ENCODE results near the gene SGIP1. TPM values are rescaled to one million over a fixed set of nuclear protein-coding genes. Genes with fewer than 3 reads are reported as not detected.

The SGIP1 gene
- total RNA-seq, 1 experiment from 2014 or later: not detected

DNA sequence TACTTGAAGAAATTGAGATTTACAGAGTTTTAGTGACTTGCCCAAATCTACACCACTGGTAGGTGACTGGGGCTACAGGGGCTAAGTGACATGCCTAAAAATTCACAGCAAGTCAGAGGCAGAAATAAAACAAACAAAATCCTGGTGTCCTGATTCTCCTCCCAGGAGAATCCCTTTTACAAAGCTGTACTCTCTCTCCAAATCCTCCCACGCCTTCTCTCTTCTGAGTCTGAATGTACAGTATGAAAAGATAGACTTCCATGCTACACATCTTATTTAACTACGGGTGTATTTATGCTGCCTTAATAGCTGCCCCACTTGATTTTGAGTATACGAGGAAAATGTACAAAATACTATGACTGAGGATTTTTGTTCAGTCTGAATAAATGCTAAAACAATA is 65.4 kb downstream of the SGIP1 start:
- Mint-ChIP-seq H3K27ac (ENCODE audit: unreplicated experiment) (no peak overlapping the region), H3K4me1 (ENCODE audit: low read depth, unreplicated experiment) (no peaks in the 10 kb centered on the region), H3K36me3 (ENCODE audit: insufficient read depth, unreplicated experiment) (no peaks in the 10 kb centered on the region), H3K27me3 (ENCODE audit: insufficient read depth, unreplicated experiment) (no peaks in the 10 kb centered on the region), H3K9me3 (ENCODE audit: unreplicated experiment) (peaks cover 21% of the 10 kb centered on the region), H3K4me3 (ENCODE audit: unreplicated experiment) (no peak overlapping the region)
- no peaks in the 10 kb centered on the region; the same call in 1 of the 2 replicates for H3K36me3 ChIP-seq (ENCODE audit: control insufficient read depth, insufficient read depth, low read length)
- no peak overlapping the region for H3K4me3 ChIP-seq (ENCODE audit: low read depth, low read length)
- POLR2A ChIA-PET: no interaction called here
- no TSS peak for BruUV-seq (replicated peaks)
- H3K27me3 ChIP-seq (replicated peaks; ENCODE audit: control insufficient read depth, insufficient read depth, low read length): no peaks in the 10 kb centered on the region
- no peaks in the 10 kb centered on the region for H3K9me3 ChIP-seq
- no peaks in the 10 kb centered on the region for H3K4me1 ChIP-seq
- TF ChIP-seq, protein P1, sequence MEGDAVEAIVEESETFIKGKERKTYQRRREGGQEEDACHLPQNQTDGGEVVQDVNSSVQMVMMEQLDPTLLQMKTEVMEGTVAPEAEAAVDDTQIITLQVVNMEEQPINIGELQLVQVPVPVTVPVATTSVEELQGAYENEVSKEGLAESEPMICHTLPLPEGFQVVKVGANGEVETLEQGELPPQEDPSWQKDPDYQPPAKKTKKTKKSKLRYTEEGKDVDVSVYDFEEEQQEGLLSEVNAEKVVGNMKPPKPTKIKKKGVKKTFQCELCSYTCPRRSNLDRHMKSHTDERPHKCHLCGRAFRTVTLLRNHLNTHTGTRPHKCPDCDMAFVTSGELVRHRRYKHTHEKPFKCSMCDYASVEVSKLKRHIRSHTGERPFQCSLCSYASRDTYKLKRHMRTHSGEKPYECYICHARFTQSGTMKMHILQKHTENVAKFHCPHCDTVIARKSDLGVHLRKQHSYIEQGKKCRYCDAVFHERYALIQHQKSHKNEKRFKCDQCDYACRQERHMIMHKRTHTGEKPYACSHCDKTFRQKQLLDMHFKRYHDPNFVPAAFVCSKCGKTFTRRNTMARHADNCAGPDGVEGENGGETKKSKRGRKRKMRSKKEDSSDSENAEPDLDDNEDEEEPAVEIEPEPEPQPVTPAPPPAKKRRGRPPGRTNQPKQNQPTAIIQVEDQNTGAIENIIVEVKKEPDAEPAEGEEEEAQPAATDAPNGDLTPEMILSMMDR (IDR thresholded peaks at IDR 0.05; ENCODE audit: insufficient read depth in 1 of 2, low read depth in 1 of 2, low read length in 1 of 2, severe bottlenecking in 1 of 2, unreplicated experiment in 1 of 2): no peak
- no peak for DNase-seq
- intact Hi-C loops (cut with micrococcal nuclease; ENCODE audit: unreplicated experiment): no loop called here
- CTCF ChIA-PET: no interaction called here

DNA sequence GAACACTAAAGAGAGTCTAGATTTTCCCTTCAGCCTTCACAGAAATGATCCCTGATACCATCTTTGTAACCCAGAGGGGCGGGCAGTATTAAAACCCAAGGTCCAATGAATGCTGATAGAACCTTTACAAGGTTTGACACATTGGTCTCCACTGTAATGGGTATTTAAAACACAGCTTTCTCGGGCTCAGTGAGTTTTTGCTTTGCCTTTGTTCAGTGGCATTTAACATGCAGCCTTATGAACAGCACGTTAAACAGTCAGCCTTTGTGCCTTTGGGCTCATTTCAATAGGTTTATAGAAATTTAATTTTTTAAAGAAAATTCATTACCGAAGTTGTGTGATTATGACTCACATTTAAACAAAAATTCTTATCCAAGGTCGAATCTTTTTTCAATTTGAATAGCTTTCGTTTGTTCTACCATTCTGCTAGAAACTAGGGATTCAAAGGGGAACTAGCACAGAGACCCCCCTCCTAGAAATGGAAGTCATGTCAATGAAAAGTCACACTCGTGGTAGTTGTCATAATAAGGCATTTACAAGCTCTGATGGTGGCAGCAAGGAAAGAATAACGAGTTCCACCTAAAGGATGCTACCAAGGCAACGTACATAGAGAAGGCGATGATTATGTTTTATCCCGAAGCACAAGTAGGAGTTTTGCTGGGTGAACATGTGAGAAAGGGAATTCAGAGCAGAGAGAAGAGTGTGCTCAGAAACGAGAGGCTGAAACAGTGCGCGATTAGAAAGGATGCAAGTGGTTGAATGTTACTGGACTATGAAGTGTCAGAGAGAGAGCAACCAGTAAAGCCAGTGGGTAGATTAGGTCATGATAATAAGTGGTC is 66.2 kb downstream of the SGIP1 start:
- Mint-ChIP-seq H3K4me1 (ENCODE audit: low read depth, unreplicated experiment) (no peaks in the 10 kb centered on the region), H3K27ac (ENCODE audit: unreplicated experiment) (peak overlapping the region; percentile 26), H3K36me3 (ENCODE audit: insufficient read depth, unreplicated experiment) (no peaks in the 10 kb centered on the region), H3K27me3 (ENCODE audit: insufficient read depth, unreplicated experiment) (no peaks in the 10 kb centered on the region), H3K9me3 (ENCODE audit: unreplicated experiment) (peaks cover 21% of the 10 kb centered on the region), H3K4me3 (ENCODE audit: unreplicated experiment) (no peak overlapping the region)
- H3K4me3 ChIP-seq (ENCODE audit: low read depth, low read length): no peak overlapping the region
- no peaks in the 10 kb centered on the region for H3K36me3 ChIP-seq (ENCODE audit: control insufficient read depth, insufficient read depth, low read length)
- POLR2A ChIA-PET: no interaction called here
- DNase-seq: no peak
- TF ChIP-seq, protein P1 (IDR thresholded peaks at IDR 0.05; ENCODE audit: insufficient read depth in 1 of 2, low read depth in 1 of 2, low read length in 1 of 2, severe bottlenecking in 1 of 2, unreplicated experiment in 1 of 2): no peak
- H3K9me3 ChIP-seq: no peaks in the 10 kb centered on the region
- H3K4me1 ChIP-seq: no peaks in the 10 kb centered on the region
- CTCF ChIA-PET: no interaction called here
- no TSS peak for BruUV-seq (replicated peaks)
- intact Hi-C loops (cut with micrococcal nuclease; ENCODE audit: unreplicated experiment): no loop called here
- H3K27me3 ChIP-seq (replicated peaks; ENCODE audit: control insufficient read depth, insufficient read depth, low read length): no peaks in the 10 kb centered on the region

DNA sequence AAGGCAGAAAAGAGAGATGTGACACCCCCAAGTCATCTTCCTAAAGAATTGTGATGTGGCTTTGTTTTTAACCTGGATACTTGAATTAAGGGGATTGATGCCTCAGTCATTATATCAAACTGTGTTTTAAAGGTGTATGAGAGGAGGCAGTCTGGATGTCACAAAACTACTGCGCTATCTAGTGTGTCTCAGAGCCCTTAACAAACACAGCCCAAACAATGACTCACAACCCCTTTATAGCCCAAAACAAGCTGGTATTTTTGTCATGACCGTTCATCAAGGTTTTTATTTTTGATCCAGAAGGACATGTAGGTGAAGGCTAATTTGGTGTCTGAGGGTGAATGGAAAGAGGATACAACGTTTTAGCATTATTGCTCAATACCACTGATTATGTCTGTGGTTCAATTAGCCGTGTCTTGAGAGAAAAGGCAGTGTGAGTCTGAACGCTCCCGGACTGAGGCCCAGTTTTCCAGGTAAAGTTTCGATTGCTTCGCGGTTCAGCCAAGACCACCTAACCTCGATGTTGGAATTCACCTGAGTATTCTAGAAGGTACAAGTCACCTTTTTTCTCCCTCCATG is 71.6 kb downstream of the SGIP1 start:
- Histone ChIP-seq H3K4me3 (ENCODE audit: low read depth, low read length) (no peak overlapping the region), H3K36me3 (ENCODE audit: control insufficient read depth, insufficient read depth, low read length) (no peaks in the 10 kb centered on the region), H3K4me1 (no peaks in the 10 kb centered on the region), H3K9me3 (no peaks in the 10 kb centered on the region), H3K27me3 (replicated peaks; ENCODE audit: control insufficient read depth, insufficient read depth, low read length) (no peaks in the 10 kb centered on the region)
- CTCF ChIA-PET: no interaction called here
- Mint-ChIP-seq H3K27me3 (ENCODE audit: insufficient read depth, unreplicated experiment) (no peaks in the 10 kb centered on the region), H3K4me1 (ENCODE audit: low read depth, unreplicated experiment) (no peaks in the 10 kb centered on the region), H3K9me3 (ENCODE audit: unreplicated experiment) (peaks cover 2% of the 10 kb centered on the region), H3K4me3 (ENCODE audit: unreplicated experiment) (no peak overlapping the region), H3K36me3 (ENCODE audit: insufficient read depth, unreplicated experiment) (no peaks in the 10 kb centered on the region), H3K27ac (ENCODE audit: unreplicated experiment) (no peak overlapping the region)
- TF ChIP-seq, protein P1 (IDR thresholded peaks at IDR 0.05; ENCODE audit: insufficient read depth in 1 of 2, low read depth in 1 of 2, low read length in 1 of 2, severe bottlenecking in 1 of 2, unreplicated experiment in 1 of 2): no peak
- POLR2A ChIA-PET: no interaction called here
- no TSS peak for BruUV-seq (replicated peaks)
- intact Hi-C loops (cut with micrococcal nuclease; ENCODE audit: unreplicated experiment): loop anchor here (5.0 kb wide), 1 partner anchor 122 kb away; no protein-coding TSS in a partner anchor
- DNase-seq: no peak

Measured in Caco-2 (cell line).